Measurements from ENCODE around the gene CDC42EP2.

Gene CDC42EP2

DNA sequence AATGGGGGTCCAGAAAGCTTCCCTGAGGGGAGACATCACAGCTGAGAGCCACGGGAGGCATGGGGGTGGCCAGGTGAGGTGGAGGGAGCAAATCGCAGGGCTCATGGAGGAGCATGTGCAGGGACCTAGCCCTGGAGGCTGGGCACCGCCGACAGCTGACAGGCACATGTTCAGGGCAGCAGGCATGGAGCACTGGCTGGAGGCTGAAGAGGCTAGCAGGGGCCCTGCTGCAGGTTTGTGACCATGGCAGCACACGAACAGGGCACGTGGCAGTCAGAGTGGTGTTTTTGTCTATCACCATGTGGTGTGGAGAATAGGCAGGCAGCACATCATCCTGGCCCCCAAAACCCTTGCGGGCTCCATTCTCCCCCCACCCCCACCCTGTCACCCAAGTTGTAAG, 10.1 kb upstream of the CDC42EP2 start:
- H3K36me3 Mint-ChIP-seq (ENCODE audit: low read depth): peaks cover 8% of the 10 kb centered on the region
- H3K4me1 Mint-ChIP-seq (ENCODE audit: low read depth): no peaks in the 10 kb centered on the region
- no peak overlapping the region for H3K4me3 Mint-ChIP-seq
- no peak for DNase-seq (ENCODE audit: low spot score)
- no peaks in the 10 kb centered on the region for H3K27me3 Mint-ChIP-seq (ENCODE audit: low read depth)
- H3K9me3 Mint-ChIP-seq: no peaks in the 10 kb centered on the region
- no peak overlapping the region for H3K27ac Mint-ChIP-seq

DNA sequence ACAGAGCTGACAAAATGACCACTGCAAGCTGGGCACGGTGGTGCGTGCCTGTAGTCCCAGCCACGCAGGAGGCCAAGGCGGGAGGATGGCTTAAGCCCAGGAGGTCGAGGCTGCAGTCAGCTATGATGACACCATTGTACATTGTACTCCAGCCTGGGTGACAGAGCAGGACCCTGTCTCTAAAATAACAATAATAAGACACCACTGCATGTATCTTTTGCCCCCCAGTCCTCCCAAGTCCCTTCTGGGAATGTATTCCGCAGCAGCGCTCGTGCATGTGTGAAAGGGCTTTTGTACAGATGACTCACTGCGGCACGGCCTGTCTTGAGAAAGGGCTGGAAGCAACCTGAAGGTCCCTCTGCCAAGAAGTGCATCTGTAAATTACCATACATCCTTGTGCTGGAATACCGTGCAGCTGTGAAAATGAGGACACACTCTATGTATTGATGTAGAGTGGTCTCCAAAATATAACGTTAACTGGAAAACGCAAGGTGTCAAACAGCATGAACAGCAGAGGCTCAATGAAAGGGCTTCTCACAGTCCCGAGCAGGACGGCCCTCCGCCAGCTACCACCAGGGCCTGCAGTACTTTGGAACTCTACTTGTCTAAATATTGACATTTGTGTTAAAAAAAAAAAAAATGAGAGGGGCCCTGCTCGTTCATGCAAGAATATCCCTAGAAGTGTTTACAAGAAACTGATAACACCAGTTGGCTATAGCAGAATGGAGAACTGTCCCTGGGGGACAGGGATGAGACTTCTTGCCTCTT, 9.0 kb upstream of the CDC42EP2 start:
- Mint-ChIP-seq H3K4me1 (ENCODE audit: low read depth) (no peaks in the 10 kb centered on the region), H3K36me3 (ENCODE audit: low read depth) (peaks cover 7% of the 10 kb centered on the region), H3K27me3 (ENCODE audit: low read depth) (no peaks in the 10 kb centered on the region), H3K27ac (no peak overlapping the region), H3K9me3 (no peaks in the 10 kb centered on the region), H3K4me3 (no peak overlapping the region)
- DNase-seq (ENCODE audit: low spot score): no peak

DNA sequence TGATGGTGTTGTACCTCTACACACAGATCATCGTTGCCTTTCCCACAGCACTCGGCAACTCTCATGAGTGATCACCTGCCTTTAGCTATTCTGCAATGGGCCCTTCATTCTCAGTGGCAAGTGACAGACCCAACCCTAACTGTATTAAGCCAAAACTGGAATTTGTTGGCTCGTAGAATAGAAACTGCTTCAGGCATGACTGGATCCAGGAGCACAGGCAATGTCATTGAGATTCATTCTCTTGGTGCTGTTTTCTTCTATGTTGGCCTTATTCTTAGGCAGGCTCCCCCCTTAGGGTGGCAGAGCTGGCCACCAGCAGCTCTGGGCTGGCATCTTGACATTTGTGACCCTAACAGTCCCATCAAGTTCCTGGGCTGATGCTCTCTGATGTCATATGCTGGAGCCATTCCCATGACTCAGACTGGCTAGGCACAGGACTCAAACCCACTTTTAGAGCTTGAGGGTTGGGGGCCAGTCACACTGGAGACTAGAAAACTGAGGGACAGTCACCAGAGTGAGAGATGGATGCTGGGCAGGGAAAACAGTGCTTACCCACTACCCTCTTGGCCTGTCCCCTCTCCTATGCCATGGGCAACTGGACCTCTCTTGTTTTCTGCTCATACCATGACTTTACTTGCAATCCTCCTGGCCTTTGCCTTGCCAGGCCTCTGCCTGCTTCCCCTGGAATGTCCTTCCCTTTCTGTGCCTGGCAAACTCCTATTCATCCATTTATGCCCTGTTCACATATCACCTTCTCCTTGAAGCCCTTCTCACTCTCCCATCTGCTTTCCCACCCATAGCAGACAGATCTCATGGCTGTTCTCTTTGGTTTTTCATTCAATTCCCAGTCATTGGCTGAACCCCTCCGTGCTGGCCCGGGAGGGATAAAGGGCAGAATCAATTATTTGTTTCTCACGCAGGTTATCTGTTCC, 7.1 kb upstream of the CDC42EP2 start:
- peaks cover 7% of the 10 kb centered on the region for H3K36me3 Mint-ChIP-seq (ENCODE audit: low read depth)
- H3K27me3 Mint-ChIP-seq (ENCODE audit: low read depth): no peaks in the 10 kb centered on the region
- DNase-seq (ENCODE audit: low spot score): no peak
- H3K27ac Mint-ChIP-seq: no peak overlapping the region
- no peak overlapping the region for H3K4me3 Mint-ChIP-seq
- no peaks in the 10 kb centered on the region for H3K4me1 Mint-ChIP-seq (ENCODE audit: low read depth)
- H3K9me3 Mint-ChIP-seq: no peaks in the 10 kb centered on the region

DNA sequence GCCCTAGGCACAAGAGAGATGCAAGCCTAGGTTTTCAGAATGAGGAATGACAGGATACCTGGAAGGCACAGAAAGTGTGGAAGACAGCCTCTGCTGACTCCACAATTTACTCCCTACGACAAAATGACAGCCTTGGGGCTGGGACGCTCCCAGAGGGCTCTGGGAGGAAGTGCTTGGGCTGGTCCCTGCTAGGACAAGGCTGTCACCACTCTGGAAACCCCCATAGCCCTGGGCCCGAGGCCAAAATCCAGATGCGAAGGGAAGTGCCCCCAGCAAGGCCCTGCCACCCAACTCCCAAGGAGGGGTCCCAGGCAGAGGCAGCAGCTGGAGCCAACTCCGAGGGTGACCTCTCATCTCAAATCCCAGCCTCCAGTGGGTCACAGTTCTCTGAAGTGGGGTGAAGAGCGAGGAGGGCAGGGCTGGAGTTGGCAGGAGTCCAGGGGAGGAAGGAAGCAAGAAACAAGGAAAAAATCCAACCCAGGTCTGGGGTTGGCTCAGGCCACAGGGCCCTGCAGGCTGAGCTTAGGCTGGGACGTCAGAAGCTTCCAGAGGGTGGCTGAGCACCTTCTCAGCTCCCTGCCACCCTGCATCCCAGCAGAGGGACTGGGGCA, 6.3 kb upstream of the CDC42EP2 start:
- Mint-ChIP-seq H3K27me3 (ENCODE audit: low read depth) (no peaks in the 10 kb centered on the region), H3K36me3 (ENCODE audit: low read depth) (peaks cover 7% of the 10 kb centered on the region), H3K27ac (no peak overlapping the region), H3K4me1 (ENCODE audit: low read depth) (no peaks in the 10 kb centered on the region), H3K9me3 (no peaks in the 10 kb centered on the region), H3K4me3 (no peak overlapping the region)
- DNase-seq (ENCODE audit: low spot score): no peak

DNA sequence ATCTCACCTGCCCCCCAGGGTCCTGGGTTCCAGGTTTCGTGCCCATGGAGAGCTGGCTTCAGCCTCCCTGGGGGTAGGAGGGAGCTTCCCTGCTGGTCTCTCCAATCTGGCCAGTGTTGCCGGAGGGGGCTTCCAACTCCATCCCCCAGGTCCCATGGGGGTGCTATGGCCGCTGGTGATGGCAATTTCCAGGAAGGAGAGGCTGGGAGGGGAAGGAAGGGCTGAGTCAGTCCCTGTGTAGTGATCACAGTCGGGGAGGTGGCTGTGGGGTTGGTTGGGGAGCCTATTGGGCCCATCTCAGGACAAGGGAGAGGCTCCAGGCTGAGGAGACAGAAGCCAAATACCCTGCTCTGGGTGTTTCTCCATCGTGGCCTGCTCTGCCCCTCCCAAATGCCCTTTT, 5.7 kb upstream of the CDC42EP2 start:
- peaks cover 5% of the 10 kb centered on the region for H3K36me3 Mint-ChIP-seq (ENCODE audit: low read depth)
- H3K27me3 Mint-ChIP-seq (ENCODE audit: low read depth): no peaks in the 10 kb centered on the region
- H3K4me3 Mint-ChIP-seq: no peak overlapping the region
- no peak for DNase-seq (ENCODE audit: low spot score)
- no peaks in the 10 kb centered on the region for H3K4me1 Mint-ChIP-seq (ENCODE audit: low read depth)
- no peaks in the 10 kb centered on the region for H3K9me3 Mint-ChIP-seq
- H3K27ac Mint-ChIP-seq: no peak overlapping the region

DNA sequence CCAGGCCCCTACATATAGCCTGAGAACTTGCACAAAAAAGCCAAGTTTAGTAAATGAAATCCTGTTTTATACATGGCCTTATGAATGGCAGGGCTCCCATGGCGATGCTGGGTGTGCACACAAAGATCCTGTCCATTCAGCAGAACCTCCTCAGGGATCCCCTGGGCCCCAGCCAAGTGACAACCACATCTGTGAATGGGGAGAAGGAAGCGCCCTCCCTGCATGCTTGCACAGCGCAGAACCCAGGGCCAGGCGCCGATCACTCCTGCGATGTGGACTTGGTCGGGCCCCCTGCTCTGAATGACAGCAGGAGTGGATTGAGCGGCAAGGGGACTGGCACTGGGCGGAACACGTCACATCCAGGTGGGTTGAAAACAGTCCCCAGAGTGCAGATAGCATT, 4.5 kb upstream of the CDC42EP2 start:
- no peaks in the 10 kb centered on the region for H3K9me3 Mint-ChIP-seq
- peaks cover under 1% of the 10 kb centered on the region for H3K36me3 Mint-ChIP-seq (ENCODE audit: low read depth)
- no peaks in the 10 kb centered on the region for H3K4me1 Mint-ChIP-seq (ENCODE audit: low read depth)
- H3K4me3 Mint-ChIP-seq: no peak overlapping the region
- no peak overlapping the region for H3K27ac Mint-ChIP-seq
- no peak for DNase-seq (ENCODE audit: low spot score)
- peaks cover 2% of the 10 kb centered on the region for H3K27me3 Mint-ChIP-seq (ENCODE audit: low read depth)

DNA sequence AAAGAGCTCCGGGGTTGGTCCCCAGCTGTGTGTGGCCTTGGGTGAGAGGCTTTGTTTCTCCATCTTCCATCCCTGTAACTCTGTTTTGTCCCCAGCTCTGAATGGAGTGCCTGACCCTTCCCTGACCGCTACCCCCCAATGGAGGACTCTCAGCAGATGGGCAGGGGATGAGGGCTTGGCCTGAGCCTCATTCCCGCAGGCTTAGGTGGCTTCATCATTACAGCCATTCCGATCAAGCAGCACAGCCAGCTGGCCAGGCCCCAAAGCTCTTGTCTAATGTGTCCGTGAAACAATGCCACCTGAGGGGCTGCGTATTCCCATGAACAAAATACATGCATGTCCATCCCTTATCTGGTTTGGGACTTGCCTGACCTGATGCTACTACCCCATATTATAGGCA, 3.9 kb upstream of the CDC42EP2 start:
- H3K36me3 Mint-ChIP-seq (ENCODE audit: low read depth): no peaks in the 10 kb centered on the region
- DNase-seq (ENCODE audit: low spot score): no peak
- H3K4me3 Mint-ChIP-seq: no peak overlapping the region
- no peaks in the 10 kb centered on the region for H3K9me3 Mint-ChIP-seq
- H3K27me3 Mint-ChIP-seq (ENCODE audit: low read depth): peaks cover 2% of the 10 kb centered on the region
- peaks cover 1% of the 10 kb centered on the region for H3K4me1 Mint-ChIP-seq (ENCODE audit: low read depth)
- no peak overlapping the region for H3K27ac Mint-ChIP-seq

DNA sequence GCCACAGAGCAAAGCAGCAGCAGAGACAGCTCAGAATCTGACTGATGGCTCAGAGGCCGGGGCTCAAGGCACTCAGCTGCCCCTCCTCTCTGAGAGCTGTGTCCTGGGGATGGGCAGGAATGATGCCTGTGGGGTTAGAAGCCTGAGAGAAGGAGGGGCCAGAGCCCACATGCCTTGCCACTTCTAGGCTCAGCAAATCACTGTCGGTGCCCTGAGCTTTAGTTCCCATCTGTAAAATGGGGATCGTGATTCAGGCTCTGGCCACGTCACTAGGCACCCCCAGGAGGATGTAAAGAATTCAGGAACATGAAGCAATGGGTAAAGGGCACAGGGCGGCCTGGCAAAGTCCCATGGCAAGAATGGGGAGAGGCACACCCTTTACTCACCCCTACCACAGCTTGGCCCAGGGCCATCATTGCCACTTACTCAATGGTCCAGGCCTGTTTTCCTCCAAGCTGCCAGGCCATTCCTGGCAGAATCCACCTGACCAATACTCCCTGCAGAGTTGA, 3.4 kb upstream of the CDC42EP2 start:
- Mint-ChIP-seq H3K27me3 (ENCODE audit: low read depth) (peaks cover 2% of the 10 kb centered on the region), H3K36me3 (ENCODE audit: low read depth) (no peaks in the 10 kb centered on the region), H3K9me3 (no peaks in the 10 kb centered on the region), H3K4me3 (no peak overlapping the region), H3K27ac (no peak overlapping the region), H3K4me1 (ENCODE audit: low read depth) (peaks cover 5% of the 10 kb centered on the region)
- no peak for DNase-seq (ENCODE audit: low spot score)

DNA sequence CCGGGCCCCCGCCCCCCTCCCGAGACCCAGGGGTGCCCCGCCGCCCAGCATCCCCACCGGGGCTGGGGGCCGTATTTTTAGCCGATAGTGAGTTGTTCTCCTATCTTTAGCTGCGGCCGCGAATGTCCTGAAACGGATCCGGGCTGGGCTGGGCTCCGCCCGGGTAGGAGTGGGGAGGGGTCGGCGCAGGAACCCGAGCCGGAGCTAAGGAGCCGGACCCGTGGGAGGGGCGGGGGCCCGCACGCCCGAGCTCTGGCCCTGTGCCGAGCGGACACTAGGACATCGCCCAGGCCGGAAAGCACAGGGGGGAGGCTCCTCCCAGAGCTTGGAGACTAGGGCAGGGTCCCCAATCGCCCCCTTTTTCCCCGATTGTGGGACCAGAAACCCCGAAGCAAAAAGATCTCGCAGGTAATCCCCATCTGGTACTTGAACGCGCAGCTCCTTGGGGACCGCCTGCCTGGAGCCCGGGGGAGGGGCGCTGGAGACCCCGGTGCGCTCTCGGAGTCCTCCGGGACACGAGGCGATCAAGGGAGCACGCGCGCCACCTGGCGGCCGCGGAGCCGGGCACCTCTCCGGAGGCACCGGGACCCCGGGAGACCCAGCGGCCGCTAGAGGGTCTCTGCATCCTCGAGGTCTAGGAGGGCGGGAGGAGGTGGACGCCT, 669 bp downstream of the CDC42EP2 start:
- Mint-ChIP-seq H3K4me3 (peak overlapping the region; percentile 69), H3K27ac (no peak overlapping the region), H3K4me1 (ENCODE audit: low read depth) (peaks cover 9% of the 10 kb centered on the region), H3K36me3 (ENCODE audit: low read depth) (no peaks in the 10 kb centered on the region), H3K27me3 (ENCODE audit: low read depth) (peaks cover 2% of the 10 kb centered on the region), H3K9me3 (no peaks in the 10 kb centered on the region)
- DNase-seq (ENCODE audit: low spot score): peak; percentile 80

DNA sequence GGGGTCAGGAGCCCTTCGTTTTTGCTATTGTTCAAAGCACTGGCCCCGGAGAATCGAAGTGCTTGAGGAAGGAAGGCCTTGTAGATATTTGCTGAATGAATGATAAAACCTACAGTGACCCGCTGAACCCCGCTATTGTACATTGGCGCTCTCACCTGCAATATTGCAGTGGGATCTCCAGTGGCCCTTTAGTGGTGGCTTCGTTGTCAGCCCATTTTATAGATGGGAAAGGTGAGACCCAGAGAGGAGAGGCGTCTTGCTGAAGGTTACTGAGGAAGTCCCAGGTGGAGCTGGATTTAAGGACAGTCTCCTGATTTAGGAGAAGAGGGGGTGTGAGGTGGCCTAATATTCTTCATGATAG, 1.2 kb downstream of the CDC42EP2 start:
- no peak overlapping the region for H3K27ac Mint-ChIP-seq

DNA sequence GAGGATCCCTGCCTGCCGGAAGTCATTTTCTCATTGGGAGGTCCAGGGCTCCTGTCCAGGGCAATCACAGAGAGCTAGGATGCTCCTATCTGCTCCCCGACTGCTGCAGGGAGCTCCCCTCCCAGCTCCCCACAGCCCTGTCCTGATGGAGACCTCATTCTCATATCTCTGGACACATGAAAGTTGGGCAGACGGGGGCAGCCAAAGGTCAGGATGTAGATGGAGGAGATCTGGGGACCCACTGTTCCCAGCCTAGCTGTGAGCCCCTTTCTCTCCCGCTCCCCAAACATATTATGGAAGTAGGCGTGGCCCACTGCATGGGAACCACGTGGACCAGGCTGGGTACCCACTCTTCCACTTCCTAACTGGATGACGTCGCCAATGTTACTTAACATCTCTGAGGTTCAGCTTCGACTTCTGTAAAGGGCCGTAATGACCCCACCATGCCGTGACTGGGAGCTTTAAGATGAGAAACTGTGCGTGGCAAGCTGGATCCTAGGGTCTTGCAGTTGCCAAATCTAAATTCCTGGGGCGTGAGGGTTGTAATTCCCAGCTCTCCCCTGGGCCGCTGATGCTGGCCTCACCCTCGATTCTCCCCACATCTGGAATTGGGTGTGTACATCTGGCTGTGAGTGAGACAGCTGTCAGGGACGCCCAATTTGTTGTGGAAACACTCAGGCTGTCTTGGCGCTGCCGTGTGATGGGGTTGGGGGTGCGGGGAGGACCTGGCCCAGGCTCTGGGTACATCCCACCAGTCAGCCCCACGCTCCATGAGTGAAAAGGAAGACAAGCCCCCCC, 1.8 kb downstream of the CDC42EP2 start:
- H3K4me3 Mint-ChIP-seq: peak overlapping the region; percentile 69
- no peak for DNase-seq (ENCODE audit: low spot score)
- peaks cover 9% of the 10 kb centered on the region for H3K4me1 Mint-ChIP-seq (ENCODE audit: low read depth)
- no peaks in the 10 kb centered on the region for H3K9me3 Mint-ChIP-seq
- H3K36me3 Mint-ChIP-seq (ENCODE audit: low read depth): no peaks in the 10 kb centered on the region
- peaks cover 2% of the 10 kb centered on the region for H3K27me3 Mint-ChIP-seq (ENCODE audit: low read depth)
- no peak overlapping the region for H3K27ac Mint-ChIP-seq

More for the DNA sequence above, 1.2 kb downstream of the CDC42EP2 start:
- peaks cover 2% of the 10 kb centered on the region for H3K27me3 Mint-ChIP-seq (ENCODE audit: low read depth)
- H3K4me1 Mint-ChIP-seq (ENCODE audit: low read depth): peaks cover 9% of the 10 kb centered on the region
- H3K9me3 Mint-ChIP-seq: no peaks in the 10 kb centered on the region
- H3K4me3 Mint-ChIP-seq: peak overlapping the region; percentile 69
- DNase-seq (ENCODE audit: low spot score): no peak
- no peaks in the 10 kb centered on the region for H3K36me3 Mint-ChIP-seq (ENCODE audit: low read depth)

DNA sequence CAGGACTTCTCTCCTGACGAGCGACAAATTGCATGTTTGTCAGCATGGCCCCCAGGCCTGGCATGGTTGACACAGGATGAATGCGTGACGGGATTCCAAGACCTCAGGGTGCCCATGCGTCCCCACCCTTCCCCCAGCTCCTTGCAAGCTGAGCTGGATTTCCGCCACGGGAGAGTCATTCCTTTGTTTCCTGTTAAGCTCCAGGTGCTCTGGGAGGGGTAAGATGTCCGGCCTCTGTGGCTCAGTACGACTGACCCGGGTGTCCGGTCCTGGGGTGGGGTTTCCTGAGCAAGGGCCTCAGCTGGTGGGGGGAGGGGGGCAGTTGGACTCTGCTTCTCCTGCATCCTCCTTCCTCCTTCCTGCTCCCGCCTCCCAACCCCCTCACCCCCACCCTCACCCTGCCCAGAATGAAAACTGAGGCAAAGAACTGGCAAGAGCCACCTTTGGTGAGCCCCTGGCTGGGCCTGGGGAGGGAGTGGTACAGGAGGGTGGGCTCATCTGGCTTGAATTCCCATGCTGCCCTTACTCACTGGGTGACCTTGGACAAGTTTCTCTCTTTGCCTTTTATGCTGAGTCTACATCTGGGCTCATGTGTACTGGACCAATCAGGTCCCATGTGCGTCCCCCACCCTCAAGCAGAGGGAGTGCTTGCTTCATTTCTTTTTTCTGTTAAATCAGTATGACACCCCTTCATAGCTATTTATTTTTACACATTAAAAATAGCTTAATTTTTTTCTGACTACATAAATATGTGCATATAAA, 2.5 kb downstream of the CDC42EP2 start:
- no peak for DNase-seq (ENCODE audit: low spot score)
- Mint-ChIP-seq H3K27ac (no peak overlapping the region), H3K9me3 (no peaks in the 10 kb centered on the region), H3K4me1 (ENCODE audit: low read depth) (peaks cover 9% of the 10 kb centered on the region), H3K4me3 (no peak overlapping the region), H3K36me3 (ENCODE audit: low read depth) (no peaks in the 10 kb centered on the region), H3K27me3 (ENCODE audit: low read depth) (peaks cover 2% of the 10 kb centered on the region)
